SK-N-SH treated with all-trans-retinoic acid at 6 μM for 48 hours (cell line): ENCODE results near the gene POLR1E.

Source experiments
- CREB5 ChIP-seq: fragments of 250-450 bp; sonication (Bioruptor Pico); IDR thresholded peaks from 2 replicates; pipeline ENCODE4 v1.5.1; 2020; ENCODE audit warnings: low read depth, mild to moderate bottlenecking, moderate library complexity
- POU6F1 ChIP-seq: fragments of 250-450 bp; sonication (Bioruptor Pico); IDR thresholded peaks from 2 replicates; pipeline ENCODE4 v1.8.0; 2021; ENCODE audit warnings: low read depth, mild to moderate bottlenecking, moderate library complexity, borderline replicate concordance

- TF ChIP-seq POU6F1 (CRISPR knock-in tag), result no peak
- no peak for TF ChIP-seq CREB5
These were observed 17.1 kb upstream of the POLR1E start for GRCh38 chr9:37468620-37469019.
